Gastrocnemius medialis (tissue), 4 donors: ENCODE measurements around the gene GRID1. TPM values are rescaled to one million over a fixed set of nuclear protein-coding genes. Genes with fewer than 3 reads are reported as not detected.

ENCODE experiments used
- ATAC-seq, 2 donors: fragments of 150-250 bp; one replicate each; pipeline ENCODE4 v1.9.1; 2016
- DNase-seq, 2 donors: peaks; one replicate each; pipeline ENCODE4 v3.0.0-alpha.2; 2019
- H3K27ac ChIP-seq, 4 donors: fragments of 200-600 bp; sonication (generic); 1 replicate in 1 of 4; 2 replicates in 3 of 4; pipeline ENCODE4 v1.5.1; 2016 to 2018; ENCODE audit warnings: mild to moderate bottlenecking in 2 of 4, moderate library complexity in 1 of 4
- H3K27me3 ChIP-seq, 3 donors: fragments of 200-600 bp; sonication (generic) in 2 of 3; 1 replicate in 1 of 3; 2 replicates in 2 of 3; pipeline versions ENCODE4 v1.5.1 to v1.6.0; 2016 to 2019; ENCODE audit warnings: mild to moderate bottlenecking in 1 of 3, moderate library complexity in 1 of 3
- H3K36me3 ChIP-seq, 2 donors: fragments of 200-600 bp; sonication (generic) in 1 of 2; one replicate each; pipeline ENCODE4 v1.5.1; 2017 to 2018
- H3K4me1 ChIP-seq, 2 donors: fragments of 200-600 bp; sonication (generic) in 1 of 2; one replicate each; pipeline ENCODE4 v1.5.1; 2016 to 2017; ENCODE audit warnings: mild to moderate bottlenecking in 2 of 2
- H3K4me3 ChIP-seq, 4 donors: fragments of 200-600 bp; sonication (generic) in 3 of 4; 1 replicate in 1 of 4; 2 replicates in 3 of 4; pipeline ENCODE4 v1.5.1; 2016 to 2019; ENCODE audit warnings: mild to moderate bottlenecking in 2 of 4
- H3K9me3 ChIP-seq, 3 donors: fragments of 200-600 bp; sonication (generic) in 2 of 3; 1 replicate in 1 of 3; 2 replicates in 2 of 3; pipeline ENCODE4 v1.5.1; 2016 to 2019
- POLR2A ChIP-seq, 2 donors: fragments of 450-650 bp; IDR thresholded peaks; one replicate each; pipeline ENCODE4 v1.6.1; 2017; ENCODE audit warnings: antibody characterized with exemption in 2 of 2, mild to moderate bottlenecking in 2 of 2, moderate library complexity in 2 of 2
- in situ Hi-C, 4 donors: fragments of 200-750 bp; cut with MboI; loops; one replicate each; pipeline versions ENCODE4 v1.15.0 to v1.8.0; 2017; ENCODE audit warnings: low sequenced_read_pairs in 4 of 4
- intact Hi-C: fragments of 100-400 bp; cut with DNase I; formaldehyde crosslinking; loops from one replicate; pipeline ENCODE4 v1.15.1; 2023; ENCODE audit warnings: low total_unique reads
- total RNA-seq, 4 donors: library from RNA; depleted of rRNA; stranded (reverse); fragments of >200 nt; gene quantifications; one replicate each; pipeline versions ENCODE4 v1.1.0 to v1.2.3, GENCODE V29; 2016
- TF ChIP-seq, protein P1 (sequence below), 5 experiments: fragments of 450-650 bp in 3 of 5; fragments of 200-600 bp in 2 of 5; sonication (generic) in 2 of 5; IDR thresholded peaks in 4 of 5; conservative IDR thresholded peaks in 1 of 5; 1 replicate in 4 of 5; 2 replicates in 1 of 5; pipeline ENCODE4 v1.5.1; 2016 to 2019; ENCODE audit warnings: antibody characterized with exemption in 5 of 5, mild to moderate bottlenecking in 3 of 5, moderate library complexity in 3 of 5

GRID1 gene
- total RNA-seq, 4 donors from 2014 or later, result 0.17 to 1.4 (median 0.79) TPM

- TF ChIP-seq, protein P1, sequence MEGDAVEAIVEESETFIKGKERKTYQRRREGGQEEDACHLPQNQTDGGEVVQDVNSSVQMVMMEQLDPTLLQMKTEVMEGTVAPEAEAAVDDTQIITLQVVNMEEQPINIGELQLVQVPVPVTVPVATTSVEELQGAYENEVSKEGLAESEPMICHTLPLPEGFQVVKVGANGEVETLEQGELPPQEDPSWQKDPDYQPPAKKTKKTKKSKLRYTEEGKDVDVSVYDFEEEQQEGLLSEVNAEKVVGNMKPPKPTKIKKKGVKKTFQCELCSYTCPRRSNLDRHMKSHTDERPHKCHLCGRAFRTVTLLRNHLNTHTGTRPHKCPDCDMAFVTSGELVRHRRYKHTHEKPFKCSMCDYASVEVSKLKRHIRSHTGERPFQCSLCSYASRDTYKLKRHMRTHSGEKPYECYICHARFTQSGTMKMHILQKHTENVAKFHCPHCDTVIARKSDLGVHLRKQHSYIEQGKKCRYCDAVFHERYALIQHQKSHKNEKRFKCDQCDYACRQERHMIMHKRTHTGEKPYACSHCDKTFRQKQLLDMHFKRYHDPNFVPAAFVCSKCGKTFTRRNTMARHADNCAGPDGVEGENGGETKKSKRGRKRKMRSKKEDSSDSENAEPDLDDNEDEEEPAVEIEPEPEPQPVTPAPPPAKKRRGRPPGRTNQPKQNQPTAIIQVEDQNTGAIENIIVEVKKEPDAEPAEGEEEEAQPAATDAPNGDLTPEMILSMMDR (IDR thresholded peaks at IDR 0.05 in 4 of 5, conservative IDR thresholded peaks at IDR 0.05 in 1 of 5), result no peak
- no peak for TF ChIP-seq POLR2A (IDR thresholded peaks at IDR 0.05)
- Histone ChIP-seq H3K36me3 (no peaks in the 10 kb centered on the region), H3K9me3 (no peaks in the 10 kb centered on the region), H3K4me3 (no peak overlapping the region), H3K27me3 (peaks cover 0 to 2% (median 0%) of the 10 kb centered on the region in 3 donors), H3K27ac (peak overlapping the region in 3 of 4 donors; percentile 67 to 72 (median 70)), H3K4me1 (no peaks in the 10 kb centered on the region)
- intact Hi-C loops, result no loop called here
- ATAC-seq, result no peak
- in situ Hi-C loops, result no loop called here
- no peak for DNase-seq
Measured at GRCh38 chr10:85649461-85649860, 717.1 kb downstream of the GRID1 start.

DNA sequence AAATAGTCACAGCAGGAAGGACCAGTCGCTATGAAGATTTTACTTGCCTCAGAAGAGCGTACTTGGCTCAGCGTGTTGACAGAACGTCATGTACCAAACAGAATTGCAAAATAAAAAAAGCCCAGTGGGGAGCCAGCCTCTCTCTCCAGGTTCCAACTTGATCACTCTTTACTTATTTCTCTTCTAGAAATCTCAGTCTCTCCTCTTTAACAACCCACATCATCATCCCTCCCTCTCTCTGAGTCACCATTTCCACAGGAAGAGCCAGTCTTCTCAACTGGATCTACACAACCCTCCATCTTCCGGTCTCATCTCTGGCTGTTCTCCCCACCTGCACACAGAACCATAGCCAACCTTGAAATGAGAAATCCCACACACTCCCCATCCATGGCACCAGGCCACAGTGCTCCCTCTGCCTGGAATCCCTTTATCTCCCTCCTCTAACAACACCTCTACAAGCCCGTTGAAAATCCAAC is 718.3 kb downstream of the GRID1 start:
- no peaks in the 10 kb centered on the region for H3K9me3 ChIP-seq
- in situ Hi-C loops, result no loop called here
- ATAC-seq, result peak; percentile 82 to 85
- H3K4me1 ChIP-seq, result no peaks in the 10 kb centered on the region
- H3K27me3 ChIP-seq, result peaks cover 0 to 2% (median 0%) of the 10 kb centered on the region in 3 donors
- intact Hi-C loops, result no loop called here
- no peak for TF ChIP-seq POLR2A (IDR thresholded peaks at IDR 0.05)
- TF ChIP-seq, protein P1 (IDR thresholded peaks at IDR 0.05 in 4 of 5, conservative IDR thresholded peaks at IDR 0.05 in 1 of 5), result no peak
- peak overlapping the region; percentile 67 to 72 (median 71) for H3K27ac ChIP-seq
- H3K4me3 ChIP-seq, result no peak overlapping the region
- no peaks in the 10 kb centered on the region for H3K36me3 ChIP-seq
- peak; percentile 32 to 66 for DNase-seq

DNA sequence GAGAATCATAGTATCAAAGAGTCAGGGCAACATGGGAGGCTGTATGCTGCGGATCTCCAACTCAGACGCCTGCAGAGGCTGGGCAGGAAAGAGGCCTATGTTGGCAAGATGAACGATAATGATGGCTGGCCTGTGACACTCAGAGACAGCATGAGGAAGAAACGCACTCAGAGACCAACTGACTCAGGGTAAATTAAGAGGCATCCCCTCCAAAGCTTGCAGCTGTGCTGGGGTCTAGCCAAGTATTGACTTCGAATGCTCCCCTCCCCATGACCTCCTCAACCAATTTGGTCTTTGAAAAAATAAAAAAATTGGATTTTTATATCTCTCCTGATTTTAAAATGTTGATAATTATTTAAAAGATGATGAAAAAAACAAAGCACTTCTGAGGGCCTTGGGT is 718.9 kb downstream of the GRID1 start:
- Histone ChIP-seq H3K9me3 (no peaks in the 10 kb centered on the region), H3K27ac (peak overlapping the region; percentile 46 to 68 (median 64)), H3K4me3 (no peak overlapping the region), H3K4me1 (no peaks in the 10 kb centered on the region), H3K27me3 (peaks cover 0 to 2% (median 0%) of the 10 kb centered on the region in 3 donors), H3K36me3 (no peaks in the 10 kb centered on the region)
- no peak for DNase-seq
- intact Hi-C loops (no loop called here), in situ Hi-C loops (no loop called here)
- no peak for ATAC-seq
- TF ChIP-seq POLR2A (IDR thresholded peaks at IDR 0.05), result no peak
- TF ChIP-seq, protein P1 (IDR thresholded peaks at IDR 0.05 in 4 of 5, conservative IDR thresholded peaks at IDR 0.05 in 1 of 5), result no peak

DNA sequence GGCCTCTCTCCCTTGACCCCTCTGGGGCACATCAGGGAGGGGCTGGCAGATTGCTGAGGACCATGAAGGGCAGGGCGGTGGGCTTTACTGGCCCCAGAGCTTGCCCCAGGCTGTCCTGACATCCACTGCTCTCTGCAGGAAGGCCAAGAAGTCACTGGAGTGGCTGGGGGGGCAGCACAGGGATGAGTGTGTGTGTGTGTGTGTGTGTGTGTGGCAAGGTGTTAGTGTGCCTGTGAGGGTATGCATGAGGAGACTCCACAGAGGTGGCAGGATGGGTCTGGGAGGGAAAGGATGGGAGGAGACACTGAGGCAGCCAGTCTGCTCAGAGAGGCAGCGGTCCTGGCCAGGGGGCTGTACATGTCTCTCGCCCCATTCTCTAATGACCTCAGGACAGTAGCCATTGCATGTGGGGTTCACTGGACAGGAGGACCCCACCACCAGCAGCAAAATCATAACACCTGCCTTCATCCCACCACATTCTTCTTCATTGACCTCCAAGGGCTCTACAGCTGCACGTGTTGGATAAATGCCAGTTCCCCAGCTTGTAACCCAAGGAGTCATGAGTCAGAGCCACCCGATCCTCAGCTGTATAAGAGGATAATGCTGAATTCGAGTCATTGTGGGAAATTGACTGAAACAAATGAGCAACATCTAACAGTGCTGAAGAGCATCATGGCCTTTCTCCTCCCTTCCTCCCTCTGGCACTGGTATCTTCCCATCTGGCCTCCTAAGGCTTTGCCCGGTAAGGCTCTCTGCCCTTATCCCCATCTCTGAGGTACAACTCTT is 720.5 kb downstream of the GRID1 start:
- Histone ChIP-seq H3K4me1 (no peaks in the 10 kb centered on the region), H3K4me3 (no peak overlapping the region), H3K27ac (peak overlapping the region; percentile 46 to 68 (median 54)), H3K27me3 (peaks cover 0 to 2% (median 0%) of the 10 kb centered on the region in 3 donors), H3K36me3 (no peaks in the 10 kb centered on the region), H3K9me3 (no peaks in the 10 kb centered on the region)
- intact Hi-C loops, result no loop called here
- in situ Hi-C loops, result no loop called here
- DNase-seq (peak in 1 of 2 donors; percentile 30), ATAC-seq (peak in 1 of 2 donors; percentile 24)
- TF ChIP-seq, protein P1 (IDR thresholded peaks at IDR 0.05 in 4 of 5, conservative IDR thresholded peaks at IDR 0.05 in 1 of 5), result no peak
- no peak for TF ChIP-seq POLR2A (IDR thresholded peaks at IDR 0.05)
